B cell (primary cell): Measurements from ENCODE around the gene MZT2A. TPM values are rescaled to one million over a fixed set of nuclear protein-coding genes. Genes with fewer than 3 reads are reported as not detected.
"Not testable (repeated sequence)": the region's sequence is repeated elsewhere in the genome, so short reads cannot be mapped to it uniquely, and the experiment has no call there.

Experiments
- ATAC-seq: fragments of 200-7000 bp; cut with Tn5 transposase; one replicate; pipeline ENCODE4 v1.10.0; 2021; ENCODE audit warnings: low read depth, mild to moderate bottlenecking, moderate number of reproducible peaks, moderate library complexity
- CTCF ChIA-PET: fragments of 350-600 bp; sonication (Branson Sonifier 250); formaldehyde crosslinking; loops from one replicate; lab custom pipeline; 2021; ENCODE audit warnings: antibody characterized with exemption, inconsistent platforms; lab: Charles Lee
- POLR2A ChIA-PET: fragments of 350-600 bp; sonication (Branson Sonifier 250); formaldehyde crosslinking; loops from one replicate; lab custom pipeline; 2021; ENCODE audit warnings: antibody characterized with exemption; lab: Charles Lee
- DNase-seq: peaks from one replicate; pipeline ENCODE4 v3.0.0; 2013
- H2AFZ ChIP-seq: 2 replicates; pipeline ENCODE4 v1.6.1; 2012; ENCODE audit warnings: mild to moderate bottlenecking, low read depth, low read length; ENCODE audit not compliant: insufficient read depth, poor library complexity, severe bottlenecking
- H3K27ac ChIP-seq, 2 donors: 1 replicate in 1 of 2; 2 replicates in 1 of 2; pipeline ENCODE4 v1.5.1; 2012 to 2013; ENCODE audit warnings: low read length in 2 of 2, mild to moderate bottlenecking in 2 of 2, moderate library complexity in 1 of 2
- H3K27me3 ChIP-seq, 4 experiments: fragments of 200-600 bp in 1 of 4; sonication (generic) in 1 of 4; replicated peaks in 1 of 4; 1 replicate in 2 of 4; 2 replicates in 2 of 4; pipeline versions ENCODE4 v1.6.1 to v1.7.0; 2013 to 2016; ENCODE audit warnings: low read length in 3 of 4, mild to moderate bottlenecking in 2 of 4, mixed read lengths in 1 of 4, moderate library complexity in 1 of 4; ENCODE audit not compliant: insufficient read depth in 4 of 4, control insufficient read depth in 3 of 4; ENCODE audit errors: control extremely low read depth in 1 of 4
- H3K36me3 ChIP-seq, 2 experiments: replicated peaks in 1 of 2; 1 replicate in 1 of 2; 2 replicates in 1 of 2; pipeline versions ENCODE4 v1.6.1 to v1.7.1; 2013; ENCODE audit warnings: low read length in 1 of 2; ENCODE audit not compliant: insufficient read depth in 2 of 2, control insufficient read depth in 1 of 2; ENCODE audit errors: control extremely low read depth in 1 of 2, extremely low read depth in 1 of 2
- H3K4me1 ChIP-seq, 2 donors: fragments of 200-600 bp in 1 of 2; sonication (generic) in 1 of 2; 1 replicate in 1 of 2; 2 replicates in 1 of 2; pipeline versions ENCODE4 v1.5.1 to v1.6.1; 2013 to 2017; ENCODE audit warnings: low read length in 2 of 2; ENCODE audit not compliant: control insufficient read depth in 2 of 2, insufficient read depth in 2 of 2
- H3K4me2 ChIP-seq: replicated peaks from 2 replicates; pipeline ENCODE3; 2012; ENCODE audit warnings: mild to moderate bottlenecking, low read depth, low read length; ENCODE audit not compliant: poor library complexity, severe bottlenecking
- H3K4me3 ChIP-seq, 5 experiments: fragments of 200-600 bp in 1 of 5; sonication (generic) in 1 of 5; 1 replicate in 3 of 5; 2 replicates in 2 of 5; pipeline versions ENCODE4 v1.5.1 to v1.7.0; 2011 to 2016; ENCODE audit warnings: low read length in 4 of 5, mild to moderate bottlenecking in 4 of 5, low read depth in 2 of 5, control low read depth in 1 of 5, moderate library complexity in 1 of 5; ENCODE audit not compliant: insufficient read depth in 1 of 5; ENCODE audit errors: control extremely low read depth in 1 of 5, extremely low read depth in 1 of 5
- H3K79me2 ChIP-seq: fragments of 200-600 bp; sonication (generic); one replicate; pipeline ENCODE4 v1.6.0; 2016; ENCODE audit warnings: low read length; ENCODE audit not compliant: control insufficient read depth, insufficient read depth
- H3K9ac ChIP-seq: fragments of 200-600 bp; sonication (generic); 2 replicates; pipeline ENCODE4 v1.6.1; 2017; ENCODE audit warnings: mild to moderate bottlenecking, low read length, moderate library complexity
- H3K9me3 ChIP-seq, 3 donors: one replicate each; pipeline versions ENCODE4 v1.6.1 to v1.7.1; 2013; ENCODE audit warnings: low read length in 2 of 3; ENCODE audit not compliant: control insufficient read depth in 2 of 3, insufficient read depth in 1 of 3; ENCODE audit errors: control extremely low read depth in 1 of 3
- H4K20me1 ChIP-seq: 2 replicates; pipeline ENCODE4 v1.6.0; 2012; ENCODE audit warnings: mild to moderate bottlenecking, low read length; ENCODE audit not compliant: insufficient read depth, control insufficient read depth, poor library complexity, severe bottlenecking
- H3K27ac Mint-ChIP-seq: one replicate; pipeline ENCODE4 v1.8.0; 2021; ENCODE audit warnings: mixed read lengths
- H3K27me3 Mint-ChIP-seq: one replicate; pipeline ENCODE4 v1.8.0; 2021; ENCODE audit warnings: mixed read lengths
- H3K4me1 Mint-ChIP-seq: one replicate; pipeline ENCODE4 v1.8.0; 2021; ENCODE audit warnings: mixed read lengths
- H3K4me3 Mint-ChIP-seq: one replicate; pipeline ENCODE4 v1.8.0; 2021; ENCODE audit warnings: mixed read lengths
- H3K9me3 Mint-ChIP-seq: one replicate; pipeline ENCODE4 v1.8.0; 2022; ENCODE audit warnings: mixed read lengths; ENCODE audit not compliant: insufficient read depth
- EZH2 ChIP-seq: IDR thresholded peaks from 2 replicates; pipeline ENCODE4 v1.6.1; 2012; ENCODE audit warnings: borderline replicate concordance, low read depth, mild to moderate bottlenecking, moderate library complexity, low read length; ENCODE audit not compliant: insufficient read depth, poor library complexity, severe bottlenecking
- WGBS: methylation state at CpG from one replicate; pipeline ENCODE4 v1.1.5; 2013; ENCODE audit warnings: missing lambda C conversion rate; ENCODE audit not compliant: insufficient coverage; 5-methylcytosine and 5-hydroxymethylcytosine counted together
- intact Hi-C: fragments of 100-400 bp; cut with micrococcal nuclease; formaldehyde crosslinking; loops from one replicate; pipeline ENCODE4 v1.10.0; 2022
- polyA plus RNA-seq: library from polyadenylated mRNA; depleted of rRNA; stranded (reverse); fragments of >200 nt; gene quantifications from 2 replicates; pipeline ENCODE4 v1.2.3, GENCODE V29; 2012
- total RNA-seq, 2 donors: library from RNA; stranded (reverse); fragments of 120-200 nt in 1 of 2; gene quantifications; 1 replicate in 1 of 2; 2 replicates in 1 of 2; pipeline versions ENCODE4 v1.2.3 to v1.2.4, GENCODE V29; 2013 to 2022
- TF ChIP-seq, protein P1 (sequence below): fragments of 200-600 bp; IDR thresholded peaks from one replicate; pipeline ENCODE4 v1.8.0; 2022; ENCODE audit warnings: antibody characterized with exemption, mild to moderate bottlenecking

Gene MZT2A
- total and polyA plus RNA-seq, 2 donors (not counting 1 experiment from before 2014, with no cell fraction given): 53.3 to 76.1 TPM

DNA sequence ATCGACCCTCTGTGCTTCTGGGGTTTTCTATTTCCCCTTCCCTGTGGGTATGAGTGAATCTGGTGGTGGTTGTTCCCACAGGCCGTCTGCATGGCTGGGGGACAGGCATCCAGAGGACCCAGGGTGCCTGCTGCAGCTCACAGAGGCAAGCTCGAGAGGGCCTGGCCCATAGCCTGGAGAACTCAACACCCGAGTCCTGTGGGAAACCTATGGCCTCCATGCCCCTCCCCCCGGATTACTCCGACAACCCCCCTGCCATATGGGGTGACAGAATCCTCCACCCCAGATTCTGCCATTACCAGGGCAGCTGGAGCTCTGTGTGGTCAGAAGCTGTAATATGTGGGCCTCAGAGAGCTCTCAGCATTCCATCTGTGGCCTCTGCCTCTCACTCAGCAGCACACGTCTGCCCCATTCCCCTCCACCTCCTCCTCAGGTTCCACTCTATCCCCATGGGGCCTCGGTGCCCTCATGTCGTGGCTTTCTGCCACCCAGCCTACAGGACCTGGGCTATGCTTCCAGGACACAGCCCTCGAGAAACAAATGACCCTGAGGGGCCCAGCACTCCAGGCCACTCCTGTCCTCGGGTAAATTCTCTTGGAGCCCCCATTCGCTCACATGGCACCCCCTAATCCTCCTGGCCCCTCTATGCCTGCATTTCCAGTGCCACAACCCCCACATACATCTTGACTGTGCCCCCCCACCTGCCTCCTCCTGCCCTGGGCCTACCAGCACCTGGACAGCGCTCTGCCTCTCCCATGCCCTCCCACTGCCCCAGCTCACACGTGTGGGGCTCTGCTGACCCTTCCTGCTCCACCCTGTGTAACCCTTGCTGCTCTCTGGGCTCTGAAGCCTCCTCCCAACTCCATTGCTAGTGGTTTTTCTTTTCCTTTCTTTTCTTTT is 3.6 kb downstream of the MZT2A start:
- Histone ChIP-seq H3K4me3 (no peak overlapping the region), H4K20me1 (peaks cover 16% of the 10 kb centered on the region), H3K36me3 (peaks cover 0 to 2% of the 10 kb centered on the region in 2 experiments), H3K4me2 (no peak overlapping the region), H3K4me1 (peaks cover 18 to 22% of the 10 kb centered on the region in 2 donors), H3K9me3 (no peaks in the 10 kb centered on the region), H3K9ac (no peak overlapping the region), H2AFZ (no peak overlapping the region), H3K79me2 (peaks cover 42% of the 10 kb centered on the region), H3K27ac (no peak overlapping the region), H3K27me3 (no peaks in the 10 kb centered on the region)
- Mint-ChIP-seq H3K4me3 (no peak overlapping the region), H3K9me3 (no peaks in the 10 kb centered on the region), H3K27ac (no peak overlapping the region), H3K4me1 (peaks cover 20% of the 10 kb centered on the region), H3K27me3 (no peaks in the 10 kb centered on the region)
- DNase-seq (no peak), ATAC-seq (no peak)
- WGBS: 73% methylated on average over 10 of the region's 14 CpGs
- CTCF ChIA-PET: no interaction called here
- POLR2A ChIA-PET: no interaction called here
- intact Hi-C loops: no loop called here
- TF ChIP-seq, protein P1, sequence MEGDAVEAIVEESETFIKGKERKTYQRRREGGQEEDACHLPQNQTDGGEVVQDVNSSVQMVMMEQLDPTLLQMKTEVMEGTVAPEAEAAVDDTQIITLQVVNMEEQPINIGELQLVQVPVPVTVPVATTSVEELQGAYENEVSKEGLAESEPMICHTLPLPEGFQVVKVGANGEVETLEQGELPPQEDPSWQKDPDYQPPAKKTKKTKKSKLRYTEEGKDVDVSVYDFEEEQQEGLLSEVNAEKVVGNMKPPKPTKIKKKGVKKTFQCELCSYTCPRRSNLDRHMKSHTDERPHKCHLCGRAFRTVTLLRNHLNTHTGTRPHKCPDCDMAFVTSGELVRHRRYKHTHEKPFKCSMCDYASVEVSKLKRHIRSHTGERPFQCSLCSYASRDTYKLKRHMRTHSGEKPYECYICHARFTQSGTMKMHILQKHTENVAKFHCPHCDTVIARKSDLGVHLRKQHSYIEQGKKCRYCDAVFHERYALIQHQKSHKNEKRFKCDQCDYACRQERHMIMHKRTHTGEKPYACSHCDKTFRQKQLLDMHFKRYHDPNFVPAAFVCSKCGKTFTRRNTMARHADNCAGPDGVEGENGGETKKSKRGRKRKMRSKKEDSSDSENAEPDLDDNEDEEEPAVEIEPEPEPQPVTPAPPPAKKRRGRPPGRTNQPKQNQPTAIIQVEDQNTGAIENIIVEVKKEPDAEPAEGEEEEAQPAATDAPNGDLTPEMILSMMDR: no peak
- TF ChIP-seq EZH2: no peak

- H2AFZ ChIP-seq, intact Hi-C loops, H3K4me3 ChIP-seq, ATAC-seq, H3K27ac Mint-ChIP-seq, POLR2A ChIA-PET, H3K4me3 Mint-ChIP-seq, H3K9me3 Mint-ChIP-seq, H3K27me3 ChIP-seq, H3K27ac ChIP-seq, H3K4me2 ChIP-seq, H3K36me3 ChIP-seq, H3K27me3 Mint-ChIP-seq, H3K9me3 ChIP-seq, H3K9ac ChIP-seq, DNase-seq, CTCF ChIA-PET: not testable (repeated sequence)
- Histone ChIP-seq H3K4me1 (peaks cover 14 to 16% of the 10 kb centered on the region in 2 donors), H4K20me1 (peaks cover 16% of the 10 kb centered on the region), H3K79me2 (peaks cover 28% of the 10 kb centered on the region)
- WGBS: 91% methylated on average over 11 of the region's 14 CpGs
- peaks cover 13% of the 10 kb centered on the region for H3K4me1 Mint-ChIP-seq
Measured at GRCh38 chr2:131486201-131486902, 5.8 kb downstream of the MZT2A start.

DNA sequence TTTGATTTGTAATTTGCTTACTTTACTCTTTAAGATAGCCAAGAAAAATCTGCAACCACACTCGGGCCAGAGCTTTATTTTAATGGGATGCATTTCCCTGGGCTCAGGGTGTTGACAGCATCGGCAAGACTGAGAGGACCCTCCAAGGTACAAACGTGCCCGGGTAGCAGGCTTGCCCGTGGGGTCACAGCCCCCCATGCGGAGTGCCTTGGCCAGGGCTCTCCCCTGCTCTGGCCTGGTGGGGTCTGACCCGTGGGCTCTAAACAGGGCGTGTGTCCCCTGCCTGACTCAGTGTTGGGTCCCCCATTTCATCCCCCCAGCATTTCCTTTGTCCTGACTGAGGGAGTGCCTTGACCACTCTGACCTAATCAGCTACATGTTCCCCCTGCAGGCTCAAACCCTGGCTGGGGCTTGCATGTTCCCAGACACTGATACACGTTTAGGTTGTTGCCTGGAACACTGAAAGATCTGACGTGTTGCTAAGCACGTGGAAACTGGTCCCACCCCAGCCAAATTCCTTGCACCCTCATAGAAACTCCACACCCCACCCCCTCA is 7.2 kb downstream of the MZT2A start:
- POLR2A ChIA-PET, H3K27ac Mint-ChIP-seq, DNase-seq, H3K27ac ChIP-seq, H3K9me3 Mint-ChIP-seq, intact Hi-C loops, H3K27me3 ChIP-seq, ATAC-seq, CTCF ChIA-PET, H3K4me3 ChIP-seq, H3K4me2 ChIP-seq, H3K9ac ChIP-seq, H2AFZ ChIP-seq, H3K27me3 Mint-ChIP-seq, H3K4me1 ChIP-seq, H3K9me3 ChIP-seq, H3K36me3 ChIP-seq, H3K4me3 Mint-ChIP-seq, H3K4me1 Mint-ChIP-seq: not testable (repeated sequence)
- Histone ChIP-seq H3K79me2 (peaks cover 14% of the 10 kb centered on the region), H4K20me1 (peaks cover 12% of the 10 kb centered on the region)
- WGBS: 91% methylated on average over 9 of the region's 11 CpGs
